Uterus (tissue), 4 donors: ENCODE measurements around the gene BTBD16. TPM values are rescaled to one million over a fixed set of nuclear protein-coding genes. Genes with fewer than 3 reads are reported as not detected.

ENCODE experiments used
- DNase-seq, 2 donors: peaks; one replicate each; pipeline ENCODE4 v3.0.0-alpha.2; 2019 to 2020
- H3K27ac ChIP-seq, 2 donors: fragments of 200-600 bp; sonication (generic); 1 replicate in 1 of 2; 2 replicates in 1 of 2; pipeline ENCODE4 v1.5.1; 2016 to 2018
- H3K27me3 ChIP-seq, 2 donors: fragments of 200-600 bp; sonication (generic); one replicate each; pipeline ENCODE4 v1.5.1; 2018 to 2019; ENCODE audit warnings: control low read depth in 1 of 2
- H3K36me3 ChIP-seq, 2 donors: fragments of 200-600 bp; sonication (generic); one replicate each; pipeline ENCODE4 v1.5.1; 2019; ENCODE audit warnings: control low read depth in 1 of 2
- H3K4me1 ChIP-seq, 2 donors: fragments of 200-600 bp; sonication (generic); one replicate each; pipeline ENCODE4 v1.5.1; 2018 to 2019; ENCODE audit warnings: control low read depth in 1 of 2
- H3K4me3 ChIP-seq, 2 donors: fragments of 200-600 bp; sonication (generic); 1 replicate in 1 of 2; 2 replicates in 1 of 2; pipeline ENCODE4 v1.5.1; 2018 to 2019; ENCODE audit warnings: mild to moderate bottlenecking in 1 of 2
- H3K9me3 ChIP-seq, 2 donors: fragments of 200-600 bp; sonication (generic); one replicate each; pipeline ENCODE4 v1.5.1; 2019; ENCODE audit warnings: control low read depth in 1 of 2
- POLR2A ChIP-seq, 2 donors: fragments of 450-650 bp; IDR thresholded peaks; one replicate each; pipeline ENCODE4 v1.6.1; 2016; ENCODE audit warnings: antibody characterized with exemption in 2 of 2, mild to moderate bottlenecking in 1 of 2, moderate library complexity in 1 of 2
- intact Hi-C: fragments of 100-400 bp; cut with DNase I; formaldehyde crosslinking; loops from one replicate; pipeline ENCODE4 v1.15.1; 2023; ENCODE audit warnings: low total_unique reads
- total RNA-seq, 4 donors: library from RNA; depleted of rRNA in 3 of 4; stranded (reverse); fragments of >200 nt in 3 of 4; gene quantifications; one replicate each; pipeline versions ENCODE4 v1.1.0 to v1.2.4, GENCODE V29; 2014 to 2023
- TF ChIP-seq, protein P1 (sequence below), 4 experiments: fragments of 200-600 bp in 2 of 4; fragments of 450-650 bp in 2 of 4; sonication (generic) in 2 of 4; IDR thresholded peaks; one replicate each; pipeline ENCODE4 v1.5.1; 2016 to 2019; ENCODE audit warnings: antibody characterized with exemption in 4 of 4, mild to moderate bottlenecking in 2 of 4, moderate library complexity in 1 of 4
- donor health status: DM: yes; HTN: yes; CAD: no.

Gene BTBD16
- total RNA-seq, 4 donors from 2014 or later: 0.14 to 0.46 TPM; not detected in 2

- Histone ChIP-seq H3K4me1 (no peaks in the 10 kb centered on the region), H3K27ac (no peak overlapping the region), H3K4me3 (no peak overlapping the region), H3K36me3 (no peaks in the 10 kb centered on the region), H3K27me3 (no peaks in the 10 kb centered on the region), H3K9me3 (no peaks in the 10 kb centered on the region)
- DNase-seq: no peak
- TF ChIP-seq, protein P1, sequence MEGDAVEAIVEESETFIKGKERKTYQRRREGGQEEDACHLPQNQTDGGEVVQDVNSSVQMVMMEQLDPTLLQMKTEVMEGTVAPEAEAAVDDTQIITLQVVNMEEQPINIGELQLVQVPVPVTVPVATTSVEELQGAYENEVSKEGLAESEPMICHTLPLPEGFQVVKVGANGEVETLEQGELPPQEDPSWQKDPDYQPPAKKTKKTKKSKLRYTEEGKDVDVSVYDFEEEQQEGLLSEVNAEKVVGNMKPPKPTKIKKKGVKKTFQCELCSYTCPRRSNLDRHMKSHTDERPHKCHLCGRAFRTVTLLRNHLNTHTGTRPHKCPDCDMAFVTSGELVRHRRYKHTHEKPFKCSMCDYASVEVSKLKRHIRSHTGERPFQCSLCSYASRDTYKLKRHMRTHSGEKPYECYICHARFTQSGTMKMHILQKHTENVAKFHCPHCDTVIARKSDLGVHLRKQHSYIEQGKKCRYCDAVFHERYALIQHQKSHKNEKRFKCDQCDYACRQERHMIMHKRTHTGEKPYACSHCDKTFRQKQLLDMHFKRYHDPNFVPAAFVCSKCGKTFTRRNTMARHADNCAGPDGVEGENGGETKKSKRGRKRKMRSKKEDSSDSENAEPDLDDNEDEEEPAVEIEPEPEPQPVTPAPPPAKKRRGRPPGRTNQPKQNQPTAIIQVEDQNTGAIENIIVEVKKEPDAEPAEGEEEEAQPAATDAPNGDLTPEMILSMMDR (IDR thresholded peaks at IDR 0.05): no peak
- TF ChIP-seq POLR2A (IDR thresholded peaks at IDR 0.05): no peak
- intact Hi-C loops: no loop called here
Observed at GRCh38 chr10:122227754-122228153, 43.3 kb upstream of the BTBD16 start.

DNA sequence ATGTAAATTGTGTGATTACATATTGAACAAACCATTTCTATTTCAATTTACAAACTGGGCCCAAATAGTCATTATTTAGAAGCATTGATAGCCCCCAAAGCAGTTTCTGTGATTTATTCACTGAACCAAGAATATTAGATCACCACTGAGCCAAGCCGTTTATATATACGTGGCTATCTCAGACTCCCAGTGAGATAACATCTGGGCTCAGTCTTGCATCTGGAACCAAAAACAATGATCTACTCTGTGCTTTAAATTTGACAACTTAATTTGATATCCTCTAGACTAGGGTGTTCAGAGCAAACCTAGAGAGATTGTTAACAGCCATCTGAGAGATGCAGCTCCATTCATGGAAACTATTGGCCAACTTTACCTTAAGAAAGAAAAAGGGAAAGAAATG is 41.4 kb upstream of the BTBD16 start:
- H3K4me1 ChIP-seq: no peaks in the 10 kb centered on the region
- no peak for DNase-seq
- no peak overlapping the region for H3K4me3 ChIP-seq
- no peak overlapping the region for H3K27ac ChIP-seq
- no peaks in the 10 kb centered on the region for H3K9me3 ChIP-seq
- TF ChIP-seq POLR2A (IDR thresholded peaks at IDR 0.05): no peak
- TF ChIP-seq, protein P1 (IDR thresholded peaks at IDR 0.05): no peak
- intact Hi-C loops: no loop called here
- H3K36me3 ChIP-seq: no peaks in the 10 kb centered on the region
- H3K27me3 ChIP-seq: no peaks in the 10 kb centered on the region

DNA sequence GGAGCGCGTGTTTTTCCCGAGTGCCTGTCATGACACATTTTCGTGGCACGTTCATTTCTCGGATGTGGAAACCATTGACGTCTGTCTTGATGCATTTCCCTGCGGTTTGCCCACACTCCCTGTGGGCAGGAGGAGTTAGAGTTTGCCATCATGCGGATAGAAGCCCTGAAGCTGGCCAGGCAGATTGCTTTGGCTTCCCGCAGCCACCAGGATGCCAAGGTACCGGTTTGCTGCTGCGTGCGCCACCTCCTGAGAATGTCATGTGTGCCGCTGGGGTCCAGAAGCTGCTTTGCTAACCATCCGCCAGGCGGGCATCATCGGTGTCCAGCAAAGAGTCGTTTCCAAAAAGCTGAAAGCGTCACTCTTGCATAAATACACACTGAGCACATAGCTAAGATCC is 40.9 kb upstream of the BTBD16 start:
- no peak overlapping the region for H3K4me3 ChIP-seq
- H3K27me3 ChIP-seq: no peaks in the 10 kb centered on the region
- no peaks in the 10 kb centered on the region for H3K36me3 ChIP-seq
- intact Hi-C loops: no loop called here
- H3K9me3 ChIP-seq: no peaks in the 10 kb centered on the region
- H3K4me1 ChIP-seq: no peaks in the 10 kb centered on the region
- DNase-seq: no peak
- no peak overlapping the region for H3K27ac ChIP-seq
- TF ChIP-seq POLR2A (IDR thresholded peaks at IDR 0.05): no peak
- TF ChIP-seq, protein P1 (IDR thresholded peaks at IDR 0.05): no peak

- H3K4me1 ChIP-seq: no peaks in the 10 kb centered on the region
- TF ChIP-seq, protein P1 (IDR thresholded peaks at IDR 0.05): no peak
- no peak for TF ChIP-seq POLR2A (IDR thresholded peaks at IDR 0.05)
- DNase-seq: no peak
- H3K27ac ChIP-seq: no peak overlapping the region
- intact Hi-C loops: no loop called here
- no peaks in the 10 kb centered on the region for H3K9me3 ChIP-seq
- H3K27me3 ChIP-seq: no peaks in the 10 kb centered on the region
- H3K36me3 ChIP-seq: no peaks in the 10 kb centered on the region
- no peak overlapping the region for H3K4me3 ChIP-seq
Observed at GRCh38 chr10:122232769-122233168, 38.3 kb upstream of the BTBD16 start.

DNA sequence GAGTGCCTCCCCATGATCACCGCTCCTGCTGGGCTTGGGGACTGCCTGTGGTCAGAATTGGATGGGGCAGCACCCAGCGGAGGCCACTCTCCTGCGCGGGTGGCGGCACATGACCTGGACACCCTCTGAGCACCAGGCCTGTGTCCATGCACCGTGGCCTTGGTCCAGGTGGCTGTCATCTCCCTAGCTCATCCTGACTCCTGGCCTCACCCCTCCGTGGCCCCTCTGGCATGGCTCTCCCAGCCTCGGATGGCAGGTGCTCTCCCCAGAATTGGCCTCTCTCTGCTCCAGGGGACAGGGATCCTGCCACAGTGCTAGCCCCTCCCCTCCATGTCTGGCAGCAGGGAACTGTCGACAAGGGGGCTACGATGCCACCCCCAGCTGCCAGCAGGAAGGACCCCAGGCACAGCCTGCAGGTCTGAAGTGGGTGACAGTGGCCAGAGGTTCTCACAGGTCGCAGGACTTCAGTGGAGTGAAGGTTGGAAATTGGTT is 37.2 kb upstream of the BTBD16 start:
- Histone ChIP-seq H3K4me3 (no peak overlapping the region), H3K9me3 (no peaks in the 10 kb centered on the region), H3K4me1 (no peaks in the 10 kb centered on the region), H3K27me3 (no peaks in the 10 kb centered on the region), H3K27ac (no peak overlapping the region), H3K36me3 (no peaks in the 10 kb centered on the region)
- TF ChIP-seq POLR2A (IDR thresholded peaks at IDR 0.05): no peak
- TF ChIP-seq, protein P1 (IDR thresholded peaks at IDR 0.05): no peak
- intact Hi-C loops: no loop called here
- no peak for DNase-seq
